CD4-positive, alpha-beta T cell treated with Interleukin-1 beta for 1 hour (primary cell): ENCODE measurements around the gene AP3D1.

Experiments used
- DNase-seq, 2 donors: peaks; one replicate each; pipeline ENCODE4 v3.0.0-alpha.2; 2020 to 2022

Gene AP3D1

GRCh38 chr19:2081873-2082810, 69.2 kb downstream of the AP3D1 start:
- DNase-seq = peak; percentile 75 to 80

GRCh38 chr19:2080336-2080988, 70.9 kb downstream of the AP3D1 start:
- no peak for DNase-seq

- DNase-seq = no peak
Measured at GRCh38 chr19:2079865-2080301, 71.5 kb downstream of the AP3D1 start.

GRCh38 chr19:2079076-2079864, 72.1 kb downstream of the AP3D1 start:
- no peak for DNase-seq

- DNase-seq = no peak
Measured at GRCh38 chr19:2077833-2078619, 73.3 kb downstream of the AP3D1 start.

- DNase-seq = no peak
Measured at GRCh38 chr19:2077398-2077797, 74.0 kb downstream of the AP3D1 start.

GRCh38 chr19:2076526-2076944, 74.8 kb downstream of the AP3D1 start:
- DNase-seq = no peak

GRCh38 chr19:2072757-2073551, 78.4 kb downstream of the AP3D1 start:
- no peak for DNase-seq

- DNase-seq = no peak
Measured at GRCh38 chr19:2070986-2071673, 80.2 kb downstream of the AP3D1 start.

GRCh38 chr19:2070436-2070827, 80.9 kb downstream of the AP3D1 start:
- DNase-seq = no peak

- DNase-seq = no peak
Measured at GRCh38 chr19:2064788-2065524, 86.4 kb downstream of the AP3D1 start.

- DNase-seq = no peak
Measured at GRCh38 chr19:2064395-2064787, 87.0 kb downstream of the AP3D1 start.

- DNase-seq = no peak
Measured at GRCh38 chr19:2063824-2064223, 87.5 kb downstream of the AP3D1 start.

GRCh38 chr19:2062770-2063169, 88.6 kb downstream of the AP3D1 start:
- DNase-seq = no peak

- no peak for DNase-seq
Measured at GRCh38 chr19:2062389-2062729, 89.0 kb downstream of the AP3D1 start.

GRCh38 chr19:2061495-2062388, 89.6 kb downstream of the AP3D1 start:
- DNase-seq = peak; percentile 99

- no peak for DNase-seq
Measured at GRCh38 chr19:2060884-2061494, 90.4 kb downstream of the AP3D1 start.

GRCh38 chr19:2059422-2060201, 91.8 kb downstream of the AP3D1 start:
- DNase-seq = no peak
